ENCODE data around the gene PHACTR3. TPM values are rescaled to one million over a fixed set of nuclear protein-coding genes. Genes with fewer than 3 reads are reported as not detected.

PHACTR3 gene
- total and polyA plus RNA-seq, 2 donors (not counting 3 experiments of a cell fraction or from before 2014, with no cell fraction given), result not detected

DNA sequence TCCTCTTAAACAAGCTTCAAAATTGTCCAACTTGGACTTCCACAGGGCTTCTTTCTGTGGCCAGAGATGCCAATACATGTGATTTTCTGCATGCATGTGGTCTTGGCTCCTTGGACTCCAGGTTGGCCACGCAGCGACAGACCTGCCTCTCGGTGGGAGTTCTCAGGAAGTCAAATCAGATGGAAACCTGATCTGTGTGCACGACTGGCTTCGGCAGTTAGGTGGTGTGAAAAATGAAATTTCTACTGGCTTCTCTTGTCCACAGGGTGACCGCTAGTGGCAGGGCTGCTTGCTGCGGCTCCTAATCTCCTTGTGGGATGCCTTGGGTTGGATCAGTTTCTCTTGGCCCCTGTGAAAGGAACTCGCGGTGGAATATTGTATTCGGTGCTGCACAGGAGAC is 57.3 kb downstream of the PHACTR3 start:
- Histone ChIP-seq H3K79me2 (ENCODE audit: control insufficient read depth, insufficient read depth, low read length) (no peaks in the 10 kb centered on the region), H3K9ac (replicated peaks; ENCODE audit: extremely low read depth, insufficient read depth, low read length) (no peak overlapping the region), H3K9me1 (replicated peaks; ENCODE audit: control insufficient read depth, extremely low read depth, insufficient read depth, low read length) (no peaks in the 10 kb centered on the region), H3K9me3 (replicated peaks; ENCODE audit: control insufficient read depth, insufficient read depth, low read length) (peaks cover 3% of the 10 kb centered on the region), H4K20me1 (replicated peaks; ENCODE audit: control insufficient read depth, extremely low read depth, insufficient read depth, low read length) (no peaks in the 10 kb centered on the region), H3K4me1 (ENCODE audit: control insufficient read depth, extremely low read depth, insufficient read depth, low read length) (no peaks in the 10 kb centered on the region), H3K36me3 (ENCODE audit: control insufficient read depth in 2 of 2, extremely low read depth in 1 of 2, insufficient read depth in 2 of 2, low read length in 2 of 2) (no peaks in the 10 kb centered on the region), H3K27ac (ENCODE audit: insufficient read depth, low read depth, low read length) (no peak overlapping the region), H3K27me3 (ENCODE audit: control insufficient read depth in 2 of 2, insufficient read depth in 2 of 2, low read length in 2 of 2) (no peaks in the 10 kb centered on the region), H2AFZ (ENCODE audit: low read depth, low read length) (no peak overlapping the region), H3K4me2 (ENCODE audit: insufficient read depth, low read length) (no peak overlapping the region), H3K4me3 (replicated peaks in 1 of 3; ENCODE audit: insufficient read depth in 1 of 3, low read depth in 1 of 3, low read length in 3 of 3) (no peak overlapping the region)
- FAIRE-seq, result no peak
- TF ChIP-seq POLR2AphosphoS5 (IDR thresholded peaks at IDR 0.05; ENCODE audit: insufficient read depth, low read depth, low read length) (no peak), JUN (IDR thresholded peaks at IDR 0.05; ENCODE audit: borderline replicate concordance, insufficient read depth, insufficient read length, low read depth) (no peak), GATA2 (IDR thresholded peaks at IDR 0.05; ENCODE audit: insufficient read depth, insufficient read length, low read depth, low read length) (no peak), FOS (IDR thresholded peaks at IDR 0.05; ENCODE audit: borderline replicate concordance, insufficient read depth, low read length) (no peak), POLR2A (IDR thresholded peaks at IDR 0.05; ENCODE audit: low read depth, low read length) (no peak), MYC (IDR thresholded peaks at IDR 0.05; ENCODE audit: low read depth, low read length) (no peak), EZH2 (IDR thresholded peaks at IDR 0.05; ENCODE audit: borderline replicate concordance, low read depth, low read length, severe bottlenecking) (no peak)
- TF ChIP-seq, protein P1, sequence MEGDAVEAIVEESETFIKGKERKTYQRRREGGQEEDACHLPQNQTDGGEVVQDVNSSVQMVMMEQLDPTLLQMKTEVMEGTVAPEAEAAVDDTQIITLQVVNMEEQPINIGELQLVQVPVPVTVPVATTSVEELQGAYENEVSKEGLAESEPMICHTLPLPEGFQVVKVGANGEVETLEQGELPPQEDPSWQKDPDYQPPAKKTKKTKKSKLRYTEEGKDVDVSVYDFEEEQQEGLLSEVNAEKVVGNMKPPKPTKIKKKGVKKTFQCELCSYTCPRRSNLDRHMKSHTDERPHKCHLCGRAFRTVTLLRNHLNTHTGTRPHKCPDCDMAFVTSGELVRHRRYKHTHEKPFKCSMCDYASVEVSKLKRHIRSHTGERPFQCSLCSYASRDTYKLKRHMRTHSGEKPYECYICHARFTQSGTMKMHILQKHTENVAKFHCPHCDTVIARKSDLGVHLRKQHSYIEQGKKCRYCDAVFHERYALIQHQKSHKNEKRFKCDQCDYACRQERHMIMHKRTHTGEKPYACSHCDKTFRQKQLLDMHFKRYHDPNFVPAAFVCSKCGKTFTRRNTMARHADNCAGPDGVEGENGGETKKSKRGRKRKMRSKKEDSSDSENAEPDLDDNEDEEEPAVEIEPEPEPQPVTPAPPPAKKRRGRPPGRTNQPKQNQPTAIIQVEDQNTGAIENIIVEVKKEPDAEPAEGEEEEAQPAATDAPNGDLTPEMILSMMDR (IDR thresholded peaks at IDR 0.05; ENCODE audit: extremely low read depth in 1 of 2, insufficient read depth in 1 of 2, low read depth in 1 of 2, low read length in 2 of 2), result no peak
- TF ChIP-seq, protein P2, sequence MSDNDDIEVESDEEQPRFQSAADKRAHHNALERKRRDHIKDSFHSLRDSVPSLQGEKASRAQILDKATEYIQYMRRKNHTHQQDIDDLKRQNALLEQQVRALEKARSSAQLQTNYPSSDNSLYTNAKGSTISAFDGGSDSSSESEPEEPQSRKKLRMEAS (IDR thresholded peaks at IDR 0.05; ENCODE audit: insufficient read depth, insufficient read length), result no peak
- intact Hi-C loops (cut with micrococcal nuclease) (no loop called here), dilution Hi-C loops (cut with MboI; ENCODE audit: extremely low pct_ligation_motif_present, low sequenced_read_pairs) (no loop called here)
- DNase-seq (ENCODE audit: low read depth, low spot score), result no peak
- ChIA-PET POLR2A (no interaction called here), CTCF (no interaction called here)
- BruUV-seq (replicated peaks), result no TSS peak
